Heart left ventricle (tissue), 13 donors: Measurements from ENCODE around the gene CLCF1.

ENCODE experiments used
- POLR2A ChIP-seq, 2 donors: fragments of 450-650 bp; IDR thresholded peaks; one replicate each; pipeline ENCODE4 v1.6.1; 2017; ENCODE audit warnings: antibody characterized with exemption in 2 of 2, mild to moderate bottlenecking in 2 of 2, moderate library complexity in 2 of 2
- TF ChIP-seq, protein P1 (sequence below), 12 donors: fragments of 200-600 bp; sonication (generic) in 4 of 12; IDR thresholded peaks; one replicate each; pipeline versions ENCODE4 v1.5.0 to v1.8.0; 2018 to 2022; ENCODE audit warnings: antibody characterized with exemption in 12 of 12, mild to moderate bottlenecking in 5 of 12
- donor health status: ischemic (EF 13 %, LVEDD 7.1; RV severe dilation, severe dysfunction).
- donor health status: DM: no; HTN: yes; CAD: no.
- donor health status: DM: no; HTN: no; CAD: no.
- donor health status: ischemic (EF 25% LVEDD 6.9; RV normal size, moderate dysfunction).
- donor health status: ischemic (EF 25% LVEDD 5.7; RV mildly dilated, moderate dysfunction).
- donor health status: ischemic (EF 35%, LVEDD 5.7; RV mildly dilated, moderate dysfunction).
- donor health status: nonischemic (EF 11% LVEDD 7.7; RV severe dilation, severe dysfunction).
- donor health status: DM: yes; HTN: yes; CAD: no.
- donor health status: PGD.
- donor health status: ischemic (EF 29% LVEDD 5.4; RV normal size, mild dysfunction).
- donor health status: nonischemic (EF 23%, LVEDD 6.1; RV moderate dilation, normal function).

DNA sequence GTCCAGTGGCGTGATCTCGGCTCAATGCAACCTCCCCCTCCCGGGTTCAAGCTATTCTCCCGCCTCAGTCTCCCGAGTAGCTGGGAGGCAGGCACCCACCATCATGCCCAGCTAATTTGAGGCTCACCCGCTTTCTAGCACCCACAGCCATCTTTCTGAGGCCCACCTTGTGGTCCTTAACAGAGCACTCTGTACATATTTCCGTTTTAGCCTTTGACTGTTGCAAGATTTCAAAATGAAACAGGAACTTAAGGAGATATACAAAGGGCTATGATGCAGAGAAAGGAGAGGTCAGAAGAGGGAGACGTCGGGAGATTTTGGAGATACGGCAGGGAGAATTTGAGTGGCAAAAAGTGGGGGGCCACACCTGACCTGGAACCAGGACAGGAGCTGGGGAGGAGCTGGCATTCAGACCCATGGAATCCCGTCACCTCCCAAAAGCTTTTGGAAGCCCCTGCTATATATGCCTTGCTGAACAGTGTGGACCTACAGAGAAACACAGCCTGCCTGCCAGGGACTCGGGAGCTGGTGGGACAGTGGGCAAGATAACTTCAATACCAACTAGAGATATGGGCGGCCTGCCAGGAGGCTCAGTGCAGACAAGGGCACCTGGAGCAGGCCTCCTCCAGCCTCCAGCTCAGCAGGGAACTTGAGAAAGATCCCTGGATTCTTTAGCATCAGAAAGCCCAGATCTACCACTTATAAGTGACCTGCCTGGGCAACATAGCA lies 8.0 kb upstream of the CLCF1 start:
- TF ChIP-seq, protein P1, sequence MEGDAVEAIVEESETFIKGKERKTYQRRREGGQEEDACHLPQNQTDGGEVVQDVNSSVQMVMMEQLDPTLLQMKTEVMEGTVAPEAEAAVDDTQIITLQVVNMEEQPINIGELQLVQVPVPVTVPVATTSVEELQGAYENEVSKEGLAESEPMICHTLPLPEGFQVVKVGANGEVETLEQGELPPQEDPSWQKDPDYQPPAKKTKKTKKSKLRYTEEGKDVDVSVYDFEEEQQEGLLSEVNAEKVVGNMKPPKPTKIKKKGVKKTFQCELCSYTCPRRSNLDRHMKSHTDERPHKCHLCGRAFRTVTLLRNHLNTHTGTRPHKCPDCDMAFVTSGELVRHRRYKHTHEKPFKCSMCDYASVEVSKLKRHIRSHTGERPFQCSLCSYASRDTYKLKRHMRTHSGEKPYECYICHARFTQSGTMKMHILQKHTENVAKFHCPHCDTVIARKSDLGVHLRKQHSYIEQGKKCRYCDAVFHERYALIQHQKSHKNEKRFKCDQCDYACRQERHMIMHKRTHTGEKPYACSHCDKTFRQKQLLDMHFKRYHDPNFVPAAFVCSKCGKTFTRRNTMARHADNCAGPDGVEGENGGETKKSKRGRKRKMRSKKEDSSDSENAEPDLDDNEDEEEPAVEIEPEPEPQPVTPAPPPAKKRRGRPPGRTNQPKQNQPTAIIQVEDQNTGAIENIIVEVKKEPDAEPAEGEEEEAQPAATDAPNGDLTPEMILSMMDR (IDR thresholded peaks at IDR 0.05) = no peak
- no peak for TF ChIP-seq POLR2A (IDR thresholded peaks at IDR 0.05)
